ENCODE measurements around the gene CDSN. TPM values are rescaled to one million over a fixed set of nuclear protein-coding genes. Genes with fewer than 3 reads are reported as not detected.

The CDSN gene
- total RNA-seq, 1 donor from 2014 or later = not detected

- Histone ChIP-seq H3K27ac (replicated peaks) (peak within 1 kb of the TSS; percentile 79), H3K36me3 (peaks cover 19% of the 10 kb centered on the region), H3K4me1 (peaks cover 31% of the 10 kb centered on the region), H3K4me3 (peak within 1 kb of the TSS; percentile 73), H3K9me3 (replicated peaks) (no peaks in the 10 kb centered on the region), H3K27me3 (ENCODE audit: low read depth) (no peaks in the 10 kb centered on the region)
- DNase-seq = peak; percentile 99
- TF ChIP-seq, protein P1, sequence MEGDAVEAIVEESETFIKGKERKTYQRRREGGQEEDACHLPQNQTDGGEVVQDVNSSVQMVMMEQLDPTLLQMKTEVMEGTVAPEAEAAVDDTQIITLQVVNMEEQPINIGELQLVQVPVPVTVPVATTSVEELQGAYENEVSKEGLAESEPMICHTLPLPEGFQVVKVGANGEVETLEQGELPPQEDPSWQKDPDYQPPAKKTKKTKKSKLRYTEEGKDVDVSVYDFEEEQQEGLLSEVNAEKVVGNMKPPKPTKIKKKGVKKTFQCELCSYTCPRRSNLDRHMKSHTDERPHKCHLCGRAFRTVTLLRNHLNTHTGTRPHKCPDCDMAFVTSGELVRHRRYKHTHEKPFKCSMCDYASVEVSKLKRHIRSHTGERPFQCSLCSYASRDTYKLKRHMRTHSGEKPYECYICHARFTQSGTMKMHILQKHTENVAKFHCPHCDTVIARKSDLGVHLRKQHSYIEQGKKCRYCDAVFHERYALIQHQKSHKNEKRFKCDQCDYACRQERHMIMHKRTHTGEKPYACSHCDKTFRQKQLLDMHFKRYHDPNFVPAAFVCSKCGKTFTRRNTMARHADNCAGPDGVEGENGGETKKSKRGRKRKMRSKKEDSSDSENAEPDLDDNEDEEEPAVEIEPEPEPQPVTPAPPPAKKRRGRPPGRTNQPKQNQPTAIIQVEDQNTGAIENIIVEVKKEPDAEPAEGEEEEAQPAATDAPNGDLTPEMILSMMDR (IDR thresholded peaks at IDR 0.05; ENCODE audit: borderline replicate concordance) = no peak
- intact Hi-C loops (cut with micrococcal nuclease) = no loop called here
These were observed 38.1 kb upstream of the CDSN start, which contains the start of gene TCF19 for GRCh38 chr6:31158140-31158862. TCF19 (plus strand) TSS chr6:31158589; CDS start chr6:31159470, 881 bp downstream.

GRCh38 chr6:31157513-31158139 lies 37.4 kb upstream of the CDSN start, which contains the start of gene CCHCR1:
CCHCR1 (minus strand) TSS chr6:31157802; CDS start chr6:31157600, 202 bp downstream.
- Histone ChIP-seq H3K4me1 (peaks cover 31% of the 10 kb centered on the region), H3K27me3 (ENCODE audit: low read depth) (no peaks in the 10 kb centered on the region), H3K9me3 (replicated peaks) (no peaks in the 10 kb centered on the region), H3K36me3 (peaks cover 19% of the 10 kb centered on the region), H3K4me3 (peak within 1 kb of the TSS; percentile 73), H3K27ac (replicated peaks) (peak within 1 kb of the TSS; percentile 79)
- TF ChIP-seq, protein P1 (IDR thresholded peaks at IDR 0.05; ENCODE audit: borderline replicate concordance) = no peak
- DNase-seq = no peak
- intact Hi-C loops (cut with micrococcal nuclease) = no loop called here

GRCh38 chr6:31156641-31157040 lies 36.4 kb upstream of the CDSN start:
- Histone ChIP-seq H3K36me3 (peaks cover 19% of the 10 kb centered on the region), H3K9me3 (replicated peaks) (no peaks in the 10 kb centered on the region), H3K27me3 (ENCODE audit: low read depth) (no peaks in the 10 kb centered on the region), H3K4me3 (no peak overlapping the region), H3K27ac (replicated peaks) (no peak overlapping the region), H3K4me1 (peaks cover 31% of the 10 kb centered on the region)
- TF ChIP-seq, protein P1 (IDR thresholded peaks at IDR 0.05; ENCODE audit: borderline replicate concordance) = no peak
- intact Hi-C loops (cut with micrococcal nuclease) = no loop called here
- DNase-seq = no peak

DNA sequence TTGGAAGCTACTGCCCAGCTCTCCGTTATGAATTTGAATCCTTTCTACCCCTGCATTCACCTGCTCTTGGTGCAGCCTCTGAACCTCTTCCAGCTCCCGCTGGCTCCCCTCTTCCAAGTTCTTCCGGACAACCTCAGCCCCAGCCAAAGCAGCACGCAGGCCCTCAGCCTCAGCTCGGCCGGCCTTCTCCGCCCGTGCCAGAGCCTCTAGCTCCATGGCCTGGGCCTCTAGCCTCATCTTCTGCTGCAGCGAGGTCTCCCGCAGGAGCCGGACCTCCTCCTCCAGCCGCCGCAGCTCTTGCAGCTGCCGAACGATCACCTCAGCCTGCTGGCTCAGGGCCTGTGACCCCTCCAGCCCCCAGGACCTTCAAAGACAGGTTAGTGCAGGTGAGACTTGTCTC lies 34.2 kb upstream of the CDSN start:
- peaks cover 25% of the 10 kb centered on the region for H3K4me1 ChIP-seq
- no peaks in the 10 kb centered on the region for H3K9me3 ChIP-seq (replicated peaks)
- TF ChIP-seq, protein P1 (IDR thresholded peaks at IDR 0.05; ENCODE audit: borderline replicate concordance) = no peak
- H3K36me3 ChIP-seq = peaks cover 36% of the 10 kb centered on the region
- H3K4me3 ChIP-seq = no peak overlapping the region
- intact Hi-C loops (cut with micrococcal nuclease) = no loop called here
- no peak overlapping the region for H3K27ac ChIP-seq (replicated peaks)
- no peaks in the 10 kb centered on the region for H3K27me3 ChIP-seq (ENCODE audit: low read depth)
- no peak for DNase-seq

DNA sequence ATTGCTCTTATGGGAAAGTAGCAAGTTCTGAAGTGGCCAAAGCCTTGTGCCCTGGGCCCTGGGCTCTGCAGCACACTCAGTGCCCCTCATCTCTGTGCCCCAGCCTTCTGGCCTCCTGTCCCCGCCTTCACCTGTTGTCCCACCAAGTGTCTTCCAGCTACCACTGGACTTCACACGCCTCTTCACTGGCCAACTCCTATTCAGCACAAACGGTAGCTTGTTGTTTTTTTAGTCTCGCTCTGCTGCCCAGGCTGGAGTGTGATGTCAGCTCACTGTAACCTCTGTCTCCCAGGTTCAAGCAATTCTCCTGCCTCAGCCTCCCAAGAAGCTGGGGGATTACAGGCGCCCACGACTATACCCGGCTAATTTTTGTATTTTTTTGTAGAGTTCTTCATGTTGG lies 32.5 kb upstream of the CDSN start:
- Histone ChIP-seq H3K27me3 (ENCODE audit: low read depth) (no peaks in the 10 kb centered on the region), H3K27ac (replicated peaks) (no peak overlapping the region), H3K9me3 (replicated peaks) (no peaks in the 10 kb centered on the region), H3K4me1 (peaks cover 12% of the 10 kb centered on the region), H3K4me3 (no peak overlapping the region), H3K36me3 (peaks cover 36% of the 10 kb centered on the region)
- no peak for DNase-seq
- intact Hi-C loops (cut with micrococcal nuclease) = no loop called here
- TF ChIP-seq, protein P1 (IDR thresholded peaks at IDR 0.05; ENCODE audit: borderline replicate concordance) = no peak

Data from left ventricle myocardium inferior (tissue), 1 donor.